Activated CD4-positive, alpha-beta T cell treated with anti-CD3 and anti-CD28 coated beads, Interleukin-2, amount 10 ng/mL, durations not matched to agents 24 days and 14 days (primary cell): ENCODE results near the gene NCF4. TPM values are rescaled to one million over a fixed set of nuclear protein-coding genes. Genes with fewer than 3 reads are reported as not detected.

Source experiments
- DNase-seq: peaks from one replicate; pipeline ENCODE4 v3.0.0; 2022
- H3K27ac Mint-ChIP-seq: one replicate; pipeline ENCODE4 v1.8.0; 2022; ENCODE audit warnings: mild to moderate bottlenecking, mixed read lengths
- H3K27me3 Mint-ChIP-seq: one replicate; pipeline ENCODE4 v1.8.0; 2022; ENCODE audit warnings: mixed read lengths
- H3K36me3 Mint-ChIP-seq: one replicate; pipeline ENCODE4 v1.8.0; 2022; ENCODE audit warnings: low read depth, mild to moderate bottlenecking, mixed read lengths
- H3K4me1 Mint-ChIP-seq: one replicate; pipeline ENCODE4 v1.8.0; 2021; ENCODE audit warnings: mixed read lengths
- H3K4me3 Mint-ChIP-seq: one replicate; pipeline ENCODE4 v1.8.0; 2022; ENCODE audit warnings: mild to moderate bottlenecking, moderate library complexity, mixed read lengths
- H3K9me3 Mint-ChIP-seq: one replicate; pipeline ENCODE4 v1.8.0; 2021; ENCODE audit warnings: mixed read lengths
- intact Hi-C: fragments of 100-400 bp; cut with micrococcal nuclease; formaldehyde crosslinking; loops from one replicate; pipeline ENCODE4 v1.15.1; 2023
- total RNA-seq: library from RNA; stranded (reverse); gene quantifications from 2 replicates; pipeline ENCODE4 v1.2.3, GENCODE V29; 2022

Gene NCF4
- total RNA-seq, 1 donor from 2014 or later, result 12.3 TPM

GRCh38 chr22:36881504-36882245 lies 20.9 kb downstream of the NCF4 start:
- Mint-ChIP-seq H3K36me3 (peaks cover 35% of the 10 kb centered on the region), H3K4me3 (peak overlapping the region; percentile 34), H3K9me3 (peaks cover 28% of the 10 kb centered on the region), H3K27ac (peak overlapping the region; percentile 86), H3K4me1 (peaks cover 10% of the 10 kb centered on the region), H3K27me3 (no peaks in the 10 kb centered on the region)
- intact Hi-C loops, result no loop called here
- DNase-seq, result no peak

- H3K27me3 Mint-ChIP-seq, result peaks cover 4% of the 10 kb centered on the region
- peaks cover 17% of the 10 kb centered on the region for H3K4me1 Mint-ChIP-seq
- H3K9me3 Mint-ChIP-seq, result peaks cover 25% of the 10 kb centered on the region
- DNase-seq, result no peak
- peaks cover 16% of the 10 kb centered on the region for H3K36me3 Mint-ChIP-seq
- no peak overlapping the region for H3K4me3 Mint-ChIP-seq
- intact Hi-C loops, result no loop called here
- no peak overlapping the region for H3K27ac Mint-ChIP-seq
These were observed 23.7 kb downstream of the NCF4 start for GRCh38 chr22:36884349-36885158.

- intact Hi-C loops, result no loop called here
- Mint-ChIP-seq H3K27me3 (peaks cover 4% of the 10 kb centered on the region), H3K36me3 (peaks cover 15% of the 10 kb centered on the region), H3K9me3 (peaks cover 24% of the 10 kb centered on the region), H3K4me3 (no peak overlapping the region), H3K27ac (peak overlapping the region; percentile 8), H3K4me1 (peaks cover 17% of the 10 kb centered on the region)
- DNase-seq, result no peak
These were observed 24.7 kb downstream of the NCF4 start for GRCh38 chr22:36885474-36885873.

- H3K27ac Mint-ChIP-seq, result no peak overlapping the region
- peaks cover 17% of the 10 kb centered on the region for H3K4me1 Mint-ChIP-seq
- peaks cover 4% of the 10 kb centered on the region for H3K27me3 Mint-ChIP-seq
- H3K36me3 Mint-ChIP-seq, result peaks cover 12% of the 10 kb centered on the region
- H3K9me3 Mint-ChIP-seq, result peaks cover 20% of the 10 kb centered on the region
- DNase-seq, result no peak
- no peak overlapping the region for H3K4me3 Mint-ChIP-seq
- intact Hi-C loops, result no loop called here
These were observed 25.2 kb downstream of the NCF4 start for GRCh38 chr22:36886016-36886415.

- H3K9me3 Mint-ChIP-seq, result peaks cover 13% of the 10 kb centered on the region
- H3K4me3 Mint-ChIP-seq, result no peak overlapping the region
- peaks cover 6% of the 10 kb centered on the region for H3K36me3 Mint-ChIP-seq
- no peak overlapping the region for H3K27ac Mint-ChIP-seq
- intact Hi-C loops, result no loop called here
- peaks cover 6% of the 10 kb centered on the region for H3K27me3 Mint-ChIP-seq
- peaks cover 13% of the 10 kb centered on the region for H3K4me1 Mint-ChIP-seq
- DNase-seq, result no peak
These were observed 26.4 kb downstream of the NCF4 start for GRCh38 chr22:36887162-36887561.

GRCh38 chr22:36891646-36892045 lies 30.8 kb downstream of the NCF4 start:
- Mint-ChIP-seq H3K27ac (no peak overlapping the region), H3K36me3 (no peaks in the 10 kb centered on the region), H3K9me3 (peaks cover 17% of the 10 kb centered on the region), H3K4me3 (no peak overlapping the region), H3K27me3 (peaks cover 12% of the 10 kb centered on the region), H3K4me1 (peaks cover 17% of the 10 kb centered on the region)
- intact Hi-C loops, result no loop called here
- DNase-seq, result no peak

GRCh38 chr22:36892292-36892691 lies 31.5 kb downstream of the NCF4 start:
- Mint-ChIP-seq H3K27ac (no peak overlapping the region), H3K36me3 (peaks cover 2% of the 10 kb centered on the region), H3K4me1 (peaks cover 14% of the 10 kb centered on the region), H3K4me3 (no peak overlapping the region), H3K27me3 (peaks cover 13% of the 10 kb centered on the region), H3K9me3 (peaks cover 16% of the 10 kb centered on the region)
- no peak for DNase-seq
- intact Hi-C loops, result no loop called here

- no peak for DNase-seq
- Mint-ChIP-seq H3K9me3 (peaks cover 10% of the 10 kb centered on the region), H3K36me3 (peaks cover 2% of the 10 kb centered on the region), H3K27me3 (peaks cover 11% of the 10 kb centered on the region), H3K4me1 (peaks cover 12% of the 10 kb centered on the region), H3K4me3 (no peak overlapping the region), H3K27ac (no peak overlapping the region)
- intact Hi-C loops, result no loop called here
These were observed 32.5 kb downstream of the NCF4 start for GRCh38 chr22:36893262-36893661.

GRCh38 chr22:36894266-36894665 lies 33.5 kb downstream of the NCF4 start:
- DNase-seq, result no peak
- H3K36me3 Mint-ChIP-seq, result peaks cover 2% of the 10 kb centered on the region
- no peak overlapping the region for H3K27ac Mint-ChIP-seq
- H3K27me3 Mint-ChIP-seq, result peaks cover 11% of the 10 kb centered on the region
- peaks cover 12% of the 10 kb centered on the region for H3K9me3 Mint-ChIP-seq
- H3K4me1 Mint-ChIP-seq, result peaks cover 12% of the 10 kb centered on the region
- intact Hi-C loops, result no loop called here
- no peak overlapping the region for H3K4me3 Mint-ChIP-seq

GRCh38 chr22:36897611-36898010 lies 36.8 kb downstream of the NCF4 start:
- intact Hi-C loops, result no loop called here
- H3K9me3 Mint-ChIP-seq, result peaks cover 14% of the 10 kb centered on the region
- no peak for DNase-seq
- peaks cover 5% of the 10 kb centered on the region for H3K27me3 Mint-ChIP-seq
- H3K36me3 Mint-ChIP-seq, result peaks cover 2% of the 10 kb centered on the region
- H3K27ac Mint-ChIP-seq, result no peak overlapping the region
- no peak overlapping the region for H3K4me3 Mint-ChIP-seq
- peaks cover 22% of the 10 kb centered on the region for H3K4me1 Mint-ChIP-seq

GRCh38 chr22:36898690-36899089 lies 37.9 kb downstream of the NCF4 start:
- peaks cover 3% of the 10 kb centered on the region for H3K27me3 Mint-ChIP-seq

GRCh38 chr22:36899498-36899897 lies 38.7 kb downstream of the NCF4 start:
- no peak overlapping the region for H3K4me3 Mint-ChIP-seq
- DNase-seq, result no peak
- H3K4me1 Mint-ChIP-seq, result peaks cover 19% of the 10 kb centered on the region
- intact Hi-C loops, result no loop called here
- peaks cover 6% of the 10 kb centered on the region for H3K27me3 Mint-ChIP-seq
- no peak overlapping the region for H3K27ac Mint-ChIP-seq
- H3K36me3 Mint-ChIP-seq, result peaks cover 4% of the 10 kb centered on the region
- H3K9me3 Mint-ChIP-seq, result peaks cover 14% of the 10 kb centered on the region

More at GRCh38 chr22:36898690-36899089, 37.9 kb downstream of the NCF4 start:
- no peak overlapping the region for H3K27ac Mint-ChIP-seq
- H3K4me3 Mint-ChIP-seq, result no peak overlapping the region
- peaks cover 19% of the 10 kb centered on the region for H3K4me1 Mint-ChIP-seq
- DNase-seq, result no peak
- H3K36me3 Mint-ChIP-seq, result peaks cover 2% of the 10 kb centered on the region
- intact Hi-C loops, result no loop called here
- peaks cover 14% of the 10 kb centered on the region for H3K9me3 Mint-ChIP-seq

- H3K4me3 Mint-ChIP-seq, result no peak overlapping the region
- peaks cover 9% of the 10 kb centered on the region for H3K27me3 Mint-ChIP-seq
- intact Hi-C loops, result no loop called here
- DNase-seq, result no peak
- peaks cover 4% of the 10 kb centered on the region for H3K36me3 Mint-ChIP-seq
- no peak overlapping the region for H3K27ac Mint-ChIP-seq
- H3K9me3 Mint-ChIP-seq, result peaks cover 10% of the 10 kb centered on the region
- H3K4me1 Mint-ChIP-seq, result peaks cover 19% of the 10 kb centered on the region
These were observed 39.4 kb downstream of the NCF4 start for GRCh38 chr22:36900225-36900624.

GRCh38 chr22:36900880-36901279 lies 40.1 kb downstream of the NCF4 start:
- Mint-ChIP-seq H3K9me3 (peaks cover 8% of the 10 kb centered on the region), H3K36me3 (peaks cover 4% of the 10 kb centered on the region), H3K4me3 (peak overlapping the region; percentile 69), H3K27me3 (peaks cover 9% of the 10 kb centered on the region), H3K4me1 (peaks cover 19% of the 10 kb centered on the region), H3K27ac (peak overlapping the region; percentile 87)
- intact Hi-C loops, result no loop called here
- no peak for DNase-seq
